ENCODE measurements around the gene NPB.
A peak's percentile ranks its signal among the peaks of the same experiment; 100 is the strongest.
"Not testable (repeated sequence)": the region's sequence is repeated elsewhere in the genome, so short reads cannot be mapped to it uniquely, and the experiment has no call there.

NPB gene

GRCh38 chr17:81917565-81918332 lies 15.7 kb downstream of the NPB start, which contains the start of gene SIRT7 (continued):
- TF ChIP-seq ZBTB11 (tag by site-specific recombination; conservative IDR thresholded peaks at IDR 0.05; ENCODE audit: low read depth) (peak; percentile 27; the same call in 1 of the 2 replicates), ZNF184 (tag by site-specific recombination; IDR thresholded peaks at IDR 0.05) (no peak), ZNF596 (tag by site-specific recombination; IDR thresholded peaks at IDR 0.05) (0 out of 2 replicates have a peak, but pooled peaks have one; percentile 31)

GRCh38 chr17:81918333-81918669 lies 16.3 kb downstream of the NPB start:
- H3K4me3 ChIP-seq (ENCODE audit: low read depth, low read length); H3K27ac ChIP-seq (ENCODE audit: extremely low read depth, low read depth, low read length); H3K9me3 ChIP-seq (ENCODE audit: control insufficient read depth, insufficient read depth, low read depth, low read length); CTCF ChIA-PET; H3K4me1 ChIP-seq (ENCODE audit: control insufficient read depth, insufficient read depth, low read length): not testable (repeated sequence)
- POLR2A ChIA-PET, result interaction anchor here (2.1 kb wide), 1 partner anchor 8 kb away, joined by 22 read pairs; the partner anchor contains the start of gene MAFG
- TF ChIP-seq BCL11B (tag by site-specific recombination; IDR thresholded peaks at IDR 0.05; ENCODE audit: low read depth), result 0 out of 2 replicates have a peak, but pooled peaks have one; percentile 56
- H3K36me3 ChIP-seq (ENCODE audit: control insufficient read depth in 2 of 2, insufficient read depth in 1 of 2, low read length in 2 of 2), result peaks cover 6 to 70% of the 10 kb centered on the region in 2 experiments; a peak in 1 of 3 replicates

GRCh38 chr17:81918832-81919545 lies 17.0 kb downstream of the NPB start:
- ChIA-PET POLR2A (no interaction called here), CTCF (interaction anchor here (1.0 kb wide), 1 partner anchor 40 kb away, joined by 5 read pairs; no protein-coding TSS in a partner anchor)
- 0 out of 2 replicates have a peak, but pooled peaks cover 2% of the 10 kb centered on the region for H3K4me1 ChIP-seq (ENCODE audit: control insufficient read depth, insufficient read depth, low read length)
- no peak overlapping the region for H3K4me3 ChIP-seq (ENCODE audit: low read depth, low read length)
- H3K9me3 ChIP-seq (ENCODE audit: control insufficient read depth, insufficient read depth, low read depth, low read length), result no peaks in the 10 kb centered on the region
- no peak overlapping the region for H3K27ac ChIP-seq (ENCODE audit: extremely low read depth, low read depth, low read length)
- H3K36me3 ChIP-seq (ENCODE audit: control insufficient read depth in 2 of 2, insufficient read depth in 1 of 2, low read length in 2 of 2), result peaks cover 6 to 64% of the 10 kb centered on the region in 2 experiments; a peak in 1 of 3 replicates
- TF ChIP-seq KLF16 (tag by site-specific recombination; IDR thresholded peaks at IDR 0.05) (no peak), ZBTB7A (tag by site-specific recombination; IDR thresholded peaks at IDR 0.05; ENCODE audit: low read depth) (no peak), OVOL3 (tag by site-specific recombination; IDR thresholded peaks at IDR 0.05) (no peak), ZNF335 (tag by site-specific recombination; conservative IDR thresholded peaks at IDR 0.05) (no peak), ZNF248 (tag by site-specific recombination; IDR thresholded peaks at IDR 0.05) (no peak), BCL11A (tag by site-specific recombination; IDR thresholded peaks at IDR 0.05; ENCODE audit: low read depth) (no peak), ZNF449 (tag by site-specific recombination; IDR thresholded peaks at IDR 0.05) (no peak), ZBTB10 (tag by site-specific recombination; IDR thresholded peaks at IDR 0.05) (no peak), ZNF133 (tag by site-specific recombination; IDR thresholded peaks at IDR 0.05) (no peak), ZNF580 (tag by site-specific recombination; IDR thresholded peaks at IDR 0.05) (no peak), ZNF513 (tag by site-specific recombination; IDR thresholded peaks at IDR 0.05) (no peak), ZNF2 (tag by site-specific recombination; IDR thresholded peaks at IDR 0.05) (no peak), ZBTB21 (tag by site-specific recombination; IDR thresholded peaks at IDR 0.05) (no peak), ZNF571 (tag by site-specific recombination; IDR thresholded peaks at IDR 0.05) (no peak), ZNF311 (tag by site-specific recombination; IDR thresholded peaks at IDR 0.05; ENCODE audit: borderline replicate concordance) (no peak), ZNF626 (tag by site-specific recombination; IDR thresholded peaks at IDR 0.05) (no peak), HOXD13 (CRISPR knock-in tag; IDR thresholded peaks at IDR 0.05; ENCODE audit: borderline replicate concordance) (no peak), MYNN (tag by site-specific recombination; IDR thresholded peaks at IDR 0.05; ENCODE audit: borderline replicate concordance) (no peak)
